HCT116 (cell line): ENCODE measurements around the gene KRTAP5-5. TPM values are rescaled to one million over a fixed set of nuclear protein-coding genes. Genes with fewer than 3 reads are reported as not detected.

ENCODE experiments used
- ATAC-seq: fragments of 200-7000 bp; cut with Tn5 transposase; 2 replicates; pipeline ENCODE4 v1.9.1; 2020; ENCODE audit warnings: mild to moderate bottlenecking, moderate library complexity
- BruUV-seq: library from RNA; stranded (reverse); fragments of 400-500 nt; replicated peaks from 2 replicates; lab custom pipeline; 2021; lab: Mats Ljungman, UMichigan
- CTCF ChIA-PET: fragments of 300-600 bp; sonication (Branson Sonifier 250); formaldehyde crosslinking; loops from one replicate; lab custom pipeline; 2021; ENCODE audit warnings: antibody characterized with exemption; lab: Charles Lee
- POLR2A ChIA-PET: fragments of 300-600, 350-600 bp; sonication (Branson Sonifier 250); formaldehyde crosslinking; loops from one replicate; lab custom pipeline; 2021; ENCODE audit warnings: antibody characterized with exemption; lab: Charles Lee
- RAD21 ChIA-PET, 2 experiments: fragments of 300-600 bp; sonication (Branson Sonifier 250); formaldehyde crosslinking; loops; one replicate each; lab custom pipeline; 2023; ENCODE audit warnings: low total read pairs in 2 of 2; ENCODE audit not compliant: uncharacterized antibody in 2 of 2, unreplicated experiment in 2 of 2, low non-redundant PET in 1 of 2; lab: Charles Lee
- DNase-seq: peaks from one replicate; pipeline ENCODE4 v3.0.0-alpha.2; 2010; ENCODE audit warnings: low read depth, low spot score
- H2AFZ ChIP-seq: fragments of 200-600 bp; shearing (Covaris generic), sonication (generic); 2 replicates; pipeline ENCODE4 v1.6.1; 2017; ENCODE audit warnings: low read depth, mixed run types, mixed read lengths, antibody characterized with exemption, low read length; ENCODE audit not compliant: poor library complexity, severe bottlenecking
- H3K27ac ChIP-seq: 2 replicates; pipeline ENCODE4 v1.5.1; 2012; ENCODE audit warnings: low read depth, low read length
- H3K27me3 ChIP-seq: fragments of 200-600 bp; sonication (generic); 2 replicates; pipeline ENCODE4 v1.6.1; 2016; ENCODE audit warnings: mixed run types, low read length, mixed read lengths; ENCODE audit not compliant: insufficient read depth
- H3K36me3 ChIP-seq, 2 experiments: fragments of 200-500 bp in 1 of 2; fragments of 200-600 bp in 1 of 2; sonication (Bioruptor generic) in 1 of 2; sonication (generic) in 1 of 2; 2 replicates each; pipeline versions ENCODE4 v1.5.1 to v1.6.1; 2014 to 2016; ENCODE audit warnings: low read length in 2 of 2, inconsistent platforms in 1 of 2, mixed read lengths in 1 of 2, mixed run types in 1 of 2; ENCODE audit not compliant: insufficient read depth in 2 of 2, control insufficient read depth in 1 of 2
- H3K4me1 ChIP-seq, 2 experiments: fragments of 200-600 bp in 1 of 2; sonication (generic) in 1 of 2; 2 replicates each; pipeline versions ENCODE4 v1.5.1 to v1.6.1; 2012 to 2017; ENCODE audit warnings: low read length in 2 of 2, inconsistent platforms in 1 of 2, mild to moderate bottlenecking in 1 of 2, mixed read lengths in 1 of 2, mixed run types in 1 of 2, moderate library complexity in 1 of 2; ENCODE audit not compliant: insufficient read depth in 2 of 2, control insufficient read depth in 1 of 2
- H3K4me2 ChIP-seq: fragments of 200-600 bp; sonication (generic); 2 replicates; pipeline ENCODE4 v1.6.1; 2017; ENCODE audit warnings: mixed run types, low read length, mixed read lengths
- H3K4me3 ChIP-seq, 2 experiments: fragments of 200-600 bp in 1 of 2; sonication (generic) in 1 of 2; replicated peaks in 1 of 2; 2 replicates each; pipeline ENCODE4 v1.5.1; 2011 to 2016; ENCODE audit warnings: low read length in 2 of 2, control low read depth in 1 of 2, low read depth in 1 of 2, mild to moderate bottlenecking in 1 of 2, mixed read lengths in 1 of 2, mixed run types in 1 of 2
- H3K79me2 ChIP-seq: fragments of 200-600 bp; sonication (generic); 2 replicates; pipeline ENCODE4 v1.6.1; 2017; ENCODE audit warnings: mild to moderate bottlenecking, mixed run types, low read length, moderate library complexity, mixed read lengths; ENCODE audit not compliant: insufficient read depth
- H3K9ac ChIP-seq: fragments of 200-600 bp; sonication (generic); 2 replicates; pipeline ENCODE4 v1.6.1; 2016; ENCODE audit warnings: low read length, mixed read lengths
- H3K9me2 ChIP-seq: fragments of 200-600 bp; sonication (generic), shearing (Covaris generic); 2 replicates; pipeline ENCODE4 v1.6.1; 2017; ENCODE audit warnings: mixed run types, mild to moderate bottlenecking, moderate library complexity; ENCODE audit not compliant: insufficient read depth
- H3K9me3 ChIP-seq, 2 experiments: fragments of 200-500 bp in 1 of 2; fragments of 200-600 bp in 1 of 2; sonication (Bioruptor generic) in 1 of 2; sonication (generic) in 1 of 2; 2 replicates each; pipeline ENCODE4 v1.6.1; 2014 to 2017; ENCODE audit warnings: low read length in 2 of 2, mixed read lengths in 2 of 2, inconsistent platforms in 1 of 2, low read depth in 1 of 2, mild to moderate bottlenecking in 1 of 2, mixed run types in 1 of 2, moderate library complexity in 1 of 2; ENCODE audit not compliant: control insufficient read depth in 1 of 2, insufficient read depth in 1 of 2
- H4K20me1 ChIP-seq: fragments of 200-600 bp; sonication (generic), shearing (Covaris generic); 2 replicates; pipeline ENCODE4 v1.6.1; 2017; ENCODE audit warnings: mixed run types, mild to moderate bottlenecking, moderate library complexity; ENCODE audit not compliant: insufficient read depth
- ATF3 ChIP-seq: IDR thresholded peaks from 2 replicates; pipeline ENCODE4 v1.6.1; 2012
- CEBPB ChIP-seq: IDR thresholded peaks from 2 replicates; pipeline ENCODE4 v1.6.1; 2012; ENCODE audit warnings: low read depth
- EGR1 ChIP-seq: IDR thresholded peaks from 2 replicates; pipeline ENCODE4 v1.6.1; 2012; ENCODE audit warnings: low read depth
- ELF1 ChIP-seq: IDR thresholded peaks from 2 replicates; pipeline ENCODE4 v1.6.1; 2012; ENCODE audit warnings: low read depth, borderline replicate concordance
- EZH2phosphoT487 ChIP-seq: fragments of 200-600 bp; IDR thresholded peaks from 2 replicates; pipeline ENCODE4 v1.6.1; 2018; ENCODE audit warnings: antibody characterized with exemption, borderline replicate concordance
- JUND ChIP-seq: IDR thresholded peaks from 2 replicates; pipeline ENCODE4 v1.6.1; 2012
- POLR2A ChIP-seq: IDR thresholded peaks from 2 replicates; pipeline ENCODE4 v1.7.0; 2011; ENCODE audit warnings: borderline replicate concordance; ENCODE audit not compliant: insufficient read depth, insufficient read length; ENCODE audit errors: extremely low read depth
- POLR2AphosphoS5 ChIP-seq: IDR thresholded peaks from 2 replicates; pipeline ENCODE4 v1.6.1; 2011; ENCODE audit warnings: mild to moderate bottlenecking, low read depth, low read length, moderate library complexity
- REST ChIP-seq: IDR thresholded peaks from 2 replicates; pipeline ENCODE4 v1.6.1; 2012; ENCODE audit warnings: low read depth
- SP1 ChIP-seq: IDR thresholded peaks from 2 replicates; pipeline ENCODE4 v1.6.1; 2012; ENCODE audit warnings: low read depth
- SRF ChIP-seq: IDR thresholded peaks from 2 replicates; pipeline ENCODE4 v1.6.1; 2012; ENCODE audit warnings: low read depth
- YY1 ChIP-seq: IDR thresholded peaks from 2 replicates; pipeline ENCODE4 v1.6.1; 2011; ENCODE audit warnings: low read length, low read depth, moderate library complexity, mild to moderate bottlenecking; ENCODE audit not compliant: insufficient replicate concordance; ENCODE audit errors: extremely low read depth
- ZBTB33 ChIP-seq: IDR thresholded peaks from 2 replicates; pipeline ENCODE4 v1.6.1; 2011; ENCODE audit warnings: mild to moderate bottlenecking, low read length, moderate library complexity; ENCODE audit not compliant: insufficient replicate concordance; ENCODE audit errors: extremely low read depth
- ZFX ChIP-seq: fragments of 450-650 bp; IDR thresholded peaks from 2 replicates; pipeline ENCODE4 v1.6.1; 2017
- ZNF274 ChIP-seq: fragments of 200-500 bp; sonication (Bioruptor generic); IDR thresholded peaks from 2 replicates; pipeline ENCODE4 v1.6.1; 2014; ENCODE audit warnings: mild to moderate bottlenecking, low read depth, low read length, inconsistent platforms
- intact Hi-C: fragments of 100-400 bp; cut with micrococcal nuclease; formaldehyde crosslinking; loops from 2 replicates; pipeline ENCODE4 v1.10.0; 2022
- total RNA-seq: library from RNA; stranded (reverse); gene quantifications from one replicate; pipeline ENCODE4 v1.2.1, GENCODE V29; 2021; ENCODE audit not compliant: unreplicated experiment

KRTAP5-5 gene
- total RNA-seq, 1 experiment from 2014 or later, result not detected

GRCh38 chr11:1667906-1668305 lies 38.3 kb downstream of the KRTAP5-5 start:
- Histone ChIP-seq H3K36me3 (no peaks in the 10 kb centered on the region), H3K9me3 (no peaks in the 10 kb centered on the region), H3K4me1 (no peaks in the 10 kb centered on the region), H3K9me2 (no peaks in the 10 kb centered on the region), H2AFZ (no peak overlapping the region), H3K4me3 (no peak overlapping the region), H3K27ac (no peak overlapping the region), H3K9ac (no peak overlapping the region), H3K4me2 (no peak overlapping the region), H3K27me3 (peaks cover 16% of the 10 kb centered on the region; the same call in 1 of the 2 replicates), H4K20me1 (no peaks in the 10 kb centered on the region), H3K79me2 (no peaks in the 10 kb centered on the region)
- DNase-seq (no peak), ATAC-seq (no peak)
- no TSS peak for BruUV-seq
- RAD21 ChIA-PET, result no interaction called here
- CTCF ChIA-PET, result no interaction called here
- intact Hi-C loops, result no loop called here
- no peak for TF ChIP-seq ZNF274
- POLR2A ChIA-PET, result no interaction called here

- Histone ChIP-seq H3K4me1 (no peaks in the 10 kb centered on the region), H3K79me2 (no peaks in the 10 kb centered on the region), H3K4me2 (no peak overlapping the region), H3K9me3 (no peaks in the 10 kb centered on the region), H3K9ac (no peak overlapping the region), H3K36me3 (no peaks in the 10 kb centered on the region), H4K20me1 (no peaks in the 10 kb centered on the region), H3K27me3 (peaks cover 27% of the 10 kb centered on the region; the same call in 1 of the 2 replicates), H3K9me2 (no peaks in the 10 kb centered on the region), H2AFZ (no peak overlapping the region), H3K4me3 (no peak overlapping the region), H3K27ac (no peak overlapping the region)
- ChIA-PET RAD21 (no interaction called here), POLR2A (no interaction called here), CTCF (no interaction called here)
- TF ChIP-seq REST (no peak), ATF3 (no peak), EZH2phosphoT487 (no peak), ZFX (no peak), JUND (no peak), ELF1 (no peak), ZBTB33 (no peak), CEBPB (no peak), POLR2AphosphoS5 (no peak), ZNF274 (no peak), SRF (no peak), YY1 (no peak), EGR1 (no peak), SP1 (no peak), POLR2A (no peak)
- no peak for DNase-seq
- BruUV-seq, result no TSS peak
- no peak for ATAC-seq
- intact Hi-C loops, result no loop called here
Observed at GRCh38 chr11:1668911-1669473, 39.4 kb downstream of the KRTAP5-5 start.
